Thyroid gland (tissue), 4 donors: ENCODE results near the gene UFD1.

ENCODE experiments used
- CTCF ChIP-seq, 6 experiments: fragments of 200-600 bp in 3 of 6; fragments of 450-650 bp in 3 of 6; sonication (generic) in 3 of 6; IDR thresholded peaks; one replicate each; pipeline ENCODE4 v1.5.1; 2016 to 2019; ENCODE audit warnings: antibody characterized with exemption in 6 of 6, mild to moderate bottlenecking in 2 of 6, inconsistent platforms in 1 of 6, moderate library complexity in 1 of 6
- POLR2A ChIP-seq, 2 donors: fragments of 450-650 bp; IDR thresholded peaks; one replicate each; pipeline ENCODE4 v1.6.1; 2017; ENCODE audit warnings: antibody characterized with exemption in 2 of 2, mild to moderate bottlenecking in 2 of 2, moderate library complexity in 1 of 2

- no peak for TF ChIP-seq CTCF (IDR thresholded peaks at IDR 0.05)
- no peak for TF ChIP-seq POLR2A (IDR thresholded peaks at IDR 0.05)
These were observed 40.7 kb downstream of the UFD1 start for GRCh38 chr22:19438298-19438697.
